ENCODE measurements around the gene MRPL24. TPM values are rescaled to one million over a fixed set of nuclear protein-coding genes. Genes with fewer than 3 reads are reported as not detected.

The MRPL24 gene
- total RNA-seq, 1 experiment from 2014 or later = 152 TPM

DNA sequence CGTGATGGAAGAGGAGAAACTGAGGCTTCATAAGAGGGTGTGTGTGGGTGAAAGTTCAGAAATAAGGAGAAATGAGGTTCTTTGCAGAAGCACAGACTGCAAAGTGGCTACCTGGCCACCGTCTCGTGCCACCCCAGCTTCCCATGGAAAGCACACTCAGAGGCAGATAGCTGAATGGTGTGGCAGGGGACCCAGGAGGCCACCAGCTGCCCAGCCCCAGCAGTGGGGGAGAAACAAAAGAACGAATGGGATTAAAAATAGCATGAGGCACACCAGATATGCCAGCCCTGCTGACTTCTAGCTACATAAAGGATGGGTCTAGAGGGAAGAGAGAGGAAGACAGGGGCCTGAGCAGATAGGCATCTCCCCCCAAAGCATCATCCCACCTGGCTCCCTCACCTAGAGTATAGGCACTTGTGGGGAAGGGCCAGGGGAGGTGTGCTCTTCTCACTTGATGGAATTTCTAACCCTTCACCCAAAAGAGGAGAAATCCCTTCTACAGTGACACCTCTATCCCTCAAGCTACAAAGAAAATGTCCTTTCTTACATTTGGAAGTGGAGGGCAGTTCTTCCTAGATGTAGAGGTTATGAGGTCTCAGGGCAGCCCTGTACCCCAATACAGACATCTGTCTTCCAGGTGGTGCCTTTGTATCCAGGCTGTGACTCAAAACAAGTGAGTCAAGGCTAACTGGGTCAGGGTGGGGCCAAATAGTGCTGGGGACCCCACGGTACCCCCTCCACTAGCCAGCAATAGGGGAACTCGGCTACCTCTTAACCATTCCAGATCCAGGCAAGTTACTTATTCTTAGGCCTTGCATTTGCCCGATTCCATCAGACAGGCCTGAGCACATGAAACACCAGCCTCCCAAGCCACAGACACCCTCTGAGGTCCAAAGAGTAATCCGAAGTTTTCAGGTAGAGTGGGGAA lies 7.1 kb upstream of the MRPL24 start:
- DNase-seq (ENCODE audit: low read depth, low spot score) = no peak
- in situ Hi-C loops (cut with HindIII; ENCODE audit: low pct_unique_long_range_greater_than_20kb, low sequenced_read_pairs) = no loop called here

DNA sequence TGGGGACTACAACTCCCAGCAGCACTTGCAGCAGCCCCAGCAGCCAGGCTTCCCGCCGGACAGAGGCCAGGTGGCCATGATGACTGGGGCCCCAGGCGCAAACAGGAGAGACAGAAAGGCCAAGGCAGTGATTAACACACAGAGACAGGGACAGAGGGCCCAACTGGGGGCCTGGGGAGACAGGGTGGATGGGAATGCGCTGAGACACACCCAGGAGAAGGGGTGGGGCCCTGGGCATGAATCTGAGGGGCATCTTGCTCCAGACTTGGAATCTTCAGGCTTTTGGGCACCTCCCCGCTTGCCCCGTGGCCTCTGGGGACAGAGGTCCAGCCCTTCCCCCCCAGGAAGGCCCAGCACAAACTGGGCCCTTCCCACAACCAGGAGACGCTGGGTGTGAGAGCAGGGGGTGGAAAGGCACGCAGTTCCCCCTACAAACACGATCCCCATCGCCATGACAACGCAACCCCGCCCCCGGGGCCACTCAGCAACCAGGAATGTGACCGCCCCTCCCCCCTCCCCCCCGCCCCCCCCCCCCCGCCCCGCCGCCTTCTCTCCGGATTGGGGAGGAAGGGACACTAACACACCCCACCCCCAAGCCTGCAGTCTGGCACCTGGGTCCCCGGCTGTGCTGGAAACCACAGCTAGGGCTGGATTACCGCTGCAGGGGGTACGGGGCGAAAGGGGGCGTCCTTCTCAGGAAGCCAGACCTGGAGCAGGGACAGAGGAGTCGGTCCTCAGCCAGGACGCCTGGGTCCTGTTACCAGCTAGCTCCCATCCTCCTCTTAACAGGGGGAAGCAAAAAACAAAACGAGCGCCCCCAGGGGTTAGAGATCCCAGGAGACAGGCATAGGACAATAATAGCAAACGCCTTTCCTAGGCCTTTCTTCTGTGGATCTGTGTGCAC lies 6.1 kb upstream of the MRPL24 start:
- peak; percentile 77 for DNase-seq (ENCODE audit: low read depth, low spot score)
- in situ Hi-C loops (cut with HindIII; ENCODE audit: low pct_unique_long_range_greater_than_20kb, low sequenced_read_pairs) = no loop called here

DNA sequence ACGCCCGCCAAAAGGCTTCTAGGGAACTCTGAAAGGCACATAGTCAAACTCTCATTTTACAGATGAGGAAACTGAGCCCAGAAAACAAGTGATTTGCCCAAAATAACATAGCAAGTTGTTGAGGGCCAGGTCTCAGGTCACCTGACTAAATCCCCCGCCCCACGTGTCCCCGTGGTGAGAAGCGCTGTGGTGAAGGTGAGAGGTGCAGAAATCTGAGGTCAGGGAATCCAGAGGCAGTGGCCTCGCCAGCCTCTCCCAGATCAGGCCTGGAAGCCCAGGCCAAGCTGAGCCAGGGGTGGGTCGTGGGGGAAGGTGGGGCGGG lies 5.5 kb upstream of the MRPL24 start:
- DNase-seq (ENCODE audit: low read depth, low spot score) = no peak
- in situ Hi-C loops (cut with HindIII; ENCODE audit: low pct_unique_long_range_greater_than_20kb, low sequenced_read_pairs) = no loop called here

- no peak for DNase-seq (ENCODE audit: low read depth, low spot score)
- in situ Hi-C loops (cut with HindIII; ENCODE audit: low pct_unique_long_range_greater_than_20kb, low sequenced_read_pairs) = no loop called here
These were observed 5.0 kb upstream of the MRPL24 start for GRCh38 chr1:156745881-156746280.

GRCh38 chr1:156744786-156745419 lies 4.0 kb upstream of the MRPL24 start:
- no peak for DNase-seq (ENCODE audit: low read depth, low spot score)
- in situ Hi-C loops (cut with HindIII; ENCODE audit: low pct_unique_long_range_greater_than_20kb, low sequenced_read_pairs) = no loop called here

- DNase-seq (ENCODE audit: low read depth, low spot score) = no peak
- in situ Hi-C loops (cut with HindIII; ENCODE audit: low pct_unique_long_range_greater_than_20kb, low sequenced_read_pairs) = no loop called here
These were observed 3.5 kb upstream of the MRPL24 start for GRCh38 chr1:156744344-156744743.

DNA sequence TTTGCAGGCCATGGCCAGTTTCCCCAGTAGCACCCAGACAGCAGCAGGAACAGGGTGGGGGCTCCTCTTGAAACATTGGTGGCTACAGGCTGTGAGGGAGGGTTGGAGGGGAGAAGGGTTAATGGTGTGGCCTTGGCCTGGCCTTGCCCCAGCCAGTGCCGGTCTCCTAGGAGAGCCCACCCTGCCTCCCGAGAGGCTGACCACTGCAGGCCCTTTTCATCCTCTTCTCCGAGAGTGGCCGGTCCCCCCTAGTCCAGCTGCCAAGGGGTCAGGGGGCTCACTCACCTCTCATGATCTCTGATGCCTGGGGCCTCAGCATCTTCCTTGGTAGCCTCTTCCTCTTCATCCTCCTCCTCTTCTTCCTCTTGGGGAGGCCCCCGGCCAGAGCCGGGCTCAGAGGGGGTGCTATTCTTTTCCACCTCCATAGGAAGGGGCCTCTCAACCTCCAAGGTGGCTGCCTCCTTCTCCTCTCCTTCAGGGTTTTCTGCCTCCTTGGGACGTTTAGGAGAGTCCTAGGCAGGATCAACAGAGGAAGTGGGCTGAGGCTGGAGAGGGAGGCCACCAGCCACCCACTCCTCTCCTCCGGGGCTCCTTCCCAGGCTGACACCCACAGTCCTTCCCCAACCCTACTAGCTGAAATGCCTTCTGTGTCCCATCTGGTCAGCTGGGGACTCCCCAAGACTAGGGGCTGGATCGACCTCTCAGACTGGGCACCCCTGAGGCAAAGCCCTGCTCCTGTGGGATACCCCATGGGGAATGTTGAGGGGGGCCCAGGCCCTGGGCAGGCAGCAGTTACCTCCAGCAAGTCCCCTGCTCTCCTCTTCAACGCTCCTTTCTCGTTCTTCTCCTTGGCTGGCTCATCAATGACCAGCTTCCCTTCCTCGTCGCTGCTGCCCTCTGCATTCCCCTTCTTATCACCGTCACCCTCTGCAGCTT lies 2.7 kb upstream of the MRPL24 start:
- in situ Hi-C loops (cut with HindIII; ENCODE audit: low pct_unique_long_range_greater_than_20kb, low sequenced_read_pairs) = no loop called here

GRCh38 chr1:156742801-156743200 lies 1.9 kb upstream of the MRPL24 start:
- in situ Hi-C loops (cut with HindIII; ENCODE audit: low pct_unique_long_range_greater_than_20kb, low sequenced_read_pairs) = no loop called here
- DNase-seq (ENCODE audit: low read depth, low spot score) = no peak

More for the DNA sequence above, 2.7 kb upstream of the MRPL24 start:
- no peak for DNase-seq (ENCODE audit: low read depth, low spot score)

- in situ Hi-C loops (cut with HindIII; ENCODE audit: low pct_unique_long_range_greater_than_20kb, low sequenced_read_pairs) = no loop called here
- no peak for DNase-seq (ENCODE audit: low read depth, low spot score)
These were observed 1.1 kb upstream of the MRPL24 start for GRCh38 chr1:156742017-156742416.

GRCh38 chr1:156741481-156741983 lies 644 bp upstream of the MRPL24 start:
- in situ Hi-C loops (cut with HindIII; ENCODE audit: low pct_unique_long_range_greater_than_20kb, low sequenced_read_pairs) = no loop called here
- no peak for DNase-seq (ENCODE audit: low read depth, low spot score)

- in situ Hi-C loops (cut with HindIII; ENCODE audit: low pct_unique_long_range_greater_than_20kb, low sequenced_read_pairs) = no loop called here
These were observed 599 bp downstream of the MRPL24 start for GRCh38 chr1:156740237-156740740.

DNA sequence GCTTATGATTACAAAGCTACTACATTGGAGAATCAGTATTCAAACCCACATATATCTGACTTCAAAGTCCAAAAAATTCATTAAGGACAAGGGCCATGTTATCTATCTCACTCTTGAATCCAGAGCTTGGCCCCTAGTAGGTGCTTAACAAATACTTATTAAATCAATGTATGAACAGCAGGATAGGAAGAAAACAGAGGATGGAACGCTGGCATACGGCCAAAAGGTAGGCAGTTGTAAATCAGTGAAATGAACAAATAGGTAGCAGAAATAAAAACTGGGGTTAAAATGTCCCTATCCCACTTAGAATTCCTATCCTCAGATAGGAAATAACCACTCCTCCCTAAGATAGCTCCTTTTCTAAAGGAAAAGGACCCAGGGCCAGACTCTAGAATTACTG lies 2.0 kb downstream of the MRPL24 start:
- in situ Hi-C loops (cut with HindIII; ENCODE audit: low pct_unique_long_range_greater_than_20kb, low sequenced_read_pairs) = no loop called here
- no peak for DNase-seq (ENCODE audit: low read depth, low spot score)

More at GRCh38 chr1:156740237-156740740, 599 bp downstream of the MRPL24 start:
- no peak for DNase-seq (ENCODE audit: low read depth, low spot score)

- no peak for DNase-seq (ENCODE audit: low read depth, low spot score)
- in situ Hi-C loops (cut with HindIII; ENCODE audit: low pct_unique_long_range_greater_than_20kb, low sequenced_read_pairs) = no loop called here
These were observed 2.5 kb downstream of the MRPL24 start for GRCh38 chr1:156738407-156738806.

GRCh38 chr1:156733989-156734584 lies 6.8 kb downstream of the MRPL24 start:
- in situ Hi-C loops (cut with HindIII; ENCODE audit: low pct_unique_long_range_greater_than_20kb, low sequenced_read_pairs) = no loop called here

DNA sequence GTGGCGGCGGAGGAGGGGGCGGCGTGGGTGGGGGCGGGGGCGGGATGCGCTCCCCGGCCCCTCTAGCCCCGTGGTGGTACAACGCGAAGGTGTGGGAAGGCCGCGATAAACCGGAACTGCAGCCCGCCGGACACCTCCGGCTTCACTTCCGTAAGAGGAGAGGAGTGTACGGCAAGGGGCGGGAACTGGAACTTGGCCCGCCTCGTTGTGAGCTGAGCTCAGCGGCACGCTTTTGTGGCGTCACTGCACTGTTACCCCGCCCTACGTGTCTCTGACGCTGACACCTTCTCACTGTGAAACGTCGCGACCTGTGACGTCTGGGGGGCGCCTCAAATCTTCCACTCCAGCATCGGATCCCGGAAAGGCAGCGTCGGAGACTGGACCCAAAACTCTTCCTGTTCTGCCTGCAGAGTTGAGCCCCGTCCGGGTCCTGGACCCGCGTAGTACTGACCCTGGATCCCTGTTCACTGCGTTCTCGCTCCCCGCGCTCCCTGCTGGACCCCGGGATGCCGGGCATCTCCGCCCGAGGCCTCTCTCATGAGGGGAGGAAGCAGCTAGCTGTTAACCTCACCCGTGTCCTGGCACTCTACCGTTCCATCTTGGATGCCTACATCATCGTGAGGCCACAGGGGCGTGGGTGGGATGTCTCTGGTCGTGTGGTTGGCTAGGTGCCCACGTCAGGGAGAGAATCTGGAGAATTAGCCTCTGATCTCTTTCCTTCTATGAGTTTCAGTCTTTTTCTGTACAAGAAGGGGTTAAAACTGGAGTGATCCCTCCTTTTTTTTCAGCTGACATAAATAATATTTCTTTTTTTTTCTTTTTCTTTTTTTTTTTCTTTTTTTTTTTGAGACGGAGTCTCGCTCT lies 12.1 kb downstream of the MRPL24 start, which contains the start of gene ISG20L2:
ISG20L2 (minus strand) TSS at position 168 of the 864 bp plus-strand sequence. CDS start 1,114 bp downstream, outside the sequence.
- in situ Hi-C loops (cut with HindIII; ENCODE audit: low pct_unique_long_range_greater_than_20kb, low sequenced_read_pairs) = no loop called here
- DNase-seq (ENCODE audit: low read depth, low spot score) = peak; percentile 96

More at GRCh38 chr1:156733989-156734584, 6.8 kb downstream of the MRPL24 start:
- DNase-seq (ENCODE audit: low read depth, low spot score) = no peak
